WERI-Rb-1 (cell line): ENCODE measurements around the gene CCL8.

ENCODE experiments used
- DNase-seq: peaks from one replicate; pipeline ENCODE4 v3.0.0-alpha.2; 2020
- H3K27ac ChIP-seq: fragments of 250-450 bp; sonication (Bioruptor Pico); 2 replicates; pipeline ENCODE4 v1.5.1; 2020; ENCODE audit warnings: mild to moderate bottlenecking, moderate library complexity
- H3K27me3 ChIP-seq: fragments of 250-450 bp; sonication (Bioruptor Pico); 2 replicates; pipeline ENCODE4 v1.5.1; 2021; ENCODE audit warnings: mild to moderate bottlenecking, low read depth, moderate library complexity; ENCODE audit not compliant: insufficient read depth, severe bottlenecking
- H3K36me3 ChIP-seq: fragments of 250-450 bp; sonication (Bioruptor Pico); 2 replicates; pipeline ENCODE4 v1.5.1; 2020; ENCODE audit warnings: mild to moderate bottlenecking, moderate library complexity
- H3K4me3 ChIP-seq: 2 replicates; pipeline ENCODE4 v1.5.1; 2011; ENCODE audit warnings: low read depth, mild to moderate bottlenecking, control low read depth, low read length
- H3K9me3 ChIP-seq: fragments of 250-450 bp; sonication (Bioruptor Pico); 2 replicates; pipeline ENCODE4 v1.5.1; 2021; ENCODE audit warnings: mild to moderate bottlenecking, moderate library complexity; ENCODE audit not compliant: severe bottlenecking
- TF ChIP-seq, protein P1 (sequence below): IDR thresholded peaks from 2 replicates; pipeline ENCODE4 v1.5.1; 2011; ENCODE audit warnings: low read depth, mild to moderate bottlenecking, control low read depth, inconsistent platforms, low read length

CCL8 gene

DNA sequence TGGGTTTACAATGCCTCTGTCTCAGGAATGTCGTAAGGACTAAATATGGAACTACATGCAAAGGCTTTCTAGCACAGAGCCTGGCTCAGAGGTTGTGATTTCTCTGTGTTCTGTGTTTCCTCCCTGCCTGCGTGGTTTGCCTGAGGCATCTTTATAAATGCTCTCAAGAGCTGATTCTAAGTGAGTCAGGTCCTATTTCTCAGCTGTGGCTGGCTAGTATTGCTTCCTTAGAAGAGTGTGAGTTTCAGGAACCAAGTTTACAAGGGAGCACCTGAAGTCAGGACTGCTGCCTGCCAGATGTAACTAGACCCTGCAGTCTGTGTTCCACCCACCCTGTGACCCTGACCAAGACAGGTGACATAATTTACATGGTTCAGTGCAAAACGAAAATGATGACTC is 51.8 kb downstream of the CCL8 start:
- Histone ChIP-seq H3K4me3 (no peak overlapping the region), H3K27me3 (peaks cover 64% of the 10 kb centered on the region), H3K36me3 (no peaks in the 10 kb centered on the region), H3K27ac (no peak overlapping the region), H3K9me3 (no peaks in the 10 kb centered on the region)
- TF ChIP-seq, protein P1, sequence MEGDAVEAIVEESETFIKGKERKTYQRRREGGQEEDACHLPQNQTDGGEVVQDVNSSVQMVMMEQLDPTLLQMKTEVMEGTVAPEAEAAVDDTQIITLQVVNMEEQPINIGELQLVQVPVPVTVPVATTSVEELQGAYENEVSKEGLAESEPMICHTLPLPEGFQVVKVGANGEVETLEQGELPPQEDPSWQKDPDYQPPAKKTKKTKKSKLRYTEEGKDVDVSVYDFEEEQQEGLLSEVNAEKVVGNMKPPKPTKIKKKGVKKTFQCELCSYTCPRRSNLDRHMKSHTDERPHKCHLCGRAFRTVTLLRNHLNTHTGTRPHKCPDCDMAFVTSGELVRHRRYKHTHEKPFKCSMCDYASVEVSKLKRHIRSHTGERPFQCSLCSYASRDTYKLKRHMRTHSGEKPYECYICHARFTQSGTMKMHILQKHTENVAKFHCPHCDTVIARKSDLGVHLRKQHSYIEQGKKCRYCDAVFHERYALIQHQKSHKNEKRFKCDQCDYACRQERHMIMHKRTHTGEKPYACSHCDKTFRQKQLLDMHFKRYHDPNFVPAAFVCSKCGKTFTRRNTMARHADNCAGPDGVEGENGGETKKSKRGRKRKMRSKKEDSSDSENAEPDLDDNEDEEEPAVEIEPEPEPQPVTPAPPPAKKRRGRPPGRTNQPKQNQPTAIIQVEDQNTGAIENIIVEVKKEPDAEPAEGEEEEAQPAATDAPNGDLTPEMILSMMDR = no peak
- no peak for DNase-seq
